Ovary (tissue), 3 donors: ENCODE data around the gene GRK3.

Source experiments
- CTCF ChIP-seq, 3 donors: fragments of 450-650 bp in 2 of 3; fragments of 200-600 bp in 1 of 3; IDR thresholded peaks; one replicate each; pipeline versions ENCODE4 v1.5.1 to v1.8.0; 2016 to 2022; ENCODE audit warnings: antibody characterized with exemption in 3 of 3, mild to moderate bottlenecking in 1 of 3
- EP300 ChIP-seq: sonication (generic); formaldehyde crosslinking; IDR thresholded peaks from one replicate; pipeline ENCODE4 v1.6.1; 2017; ENCODE audit warnings: antibody characterized with exemption
- POLR2A ChIP-seq: fragments of 450-650 bp; IDR thresholded peaks from one replicate; pipeline ENCODE4 v1.6.1; 2017; ENCODE audit warnings: antibody characterized with exemption, mild to moderate bottlenecking, moderate library complexity
- donor health status: DM: no; HTN: no; CAD: no.

GRCh38 chr22:25658633-25659032, 94.2 kb downstream of the GRK3 start:
- TF ChIP-seq CTCF (IDR thresholded peaks at IDR 0.05) (no peak), POLR2A (no peak), EP300 (no peak)
